Measurements from ENCODE around the gene ASPG.

Gene ASPG

GRCh38 chr14:104107101-104107581 lies 21.6 kb downstream of the ASPG start:
- DNase-seq = no peak

GRCh38 chr14:104107611-104108569 lies 22.4 kb downstream of the ASPG start:
- DNase-seq = no peak

GRCh38 chr14:104108570-104109541 lies 23.4 kb downstream of the ASPG start:
- no peak for DNase-seq

- DNase-seq = no peak
Measured at GRCh38 chr14:104109731-104110361, 24.3 kb downstream of the ASPG start.

- DNase-seq = no peak
Measured at GRCh38 chr14:104110491-104111209, 25.1 kb downstream of the ASPG start.

- no peak for DNase-seq
Measured at GRCh38 chr14:104111301-104112112, 26.0 kb downstream of the ASPG start.

GRCh38 chr14:104112113-104112505 lies 26.6 kb downstream of the ASPG start:
- DNase-seq = no peak

- DNase-seq = no peak
Measured at GRCh38 chr14:104112609-104113571, 27.4 kb downstream of the ASPG start.

- DNase-seq = no peak
Measured at GRCh38 chr14:104113631-104114420, 28.3 kb downstream of the ASPG start.

GRCh38 chr14:104114421-104115130 lies 29.1 kb downstream of the ASPG start:
- no peak for DNase-seq

- DNase-seq = no peak
Measured at GRCh38 chr14:104115131-104115600, 29.7 kb downstream of the ASPG start.

- DNase-seq = no peak
Measured at GRCh38 chr14:104115691-104116287, 30.3 kb downstream of the ASPG start.

GRCh38 chr14:104116288-104116755 lies 30.8 kb downstream of the ASPG start:
- no peak for DNase-seq

- DNase-seq = no peak
Measured at GRCh38 chr14:104116756-104117340, 31.3 kb downstream of the ASPG start.

GRCh38 chr14:104117341-104118005 lies 32.0 kb downstream of the ASPG start:
- no peak for DNase-seq

GRCh38 chr14:104118006-104118844 lies 32.7 kb downstream of the ASPG start:
- DNase-seq = no peak
